ENCODE data around the gene PTPRH.

Gene PTPRH

DNA sequence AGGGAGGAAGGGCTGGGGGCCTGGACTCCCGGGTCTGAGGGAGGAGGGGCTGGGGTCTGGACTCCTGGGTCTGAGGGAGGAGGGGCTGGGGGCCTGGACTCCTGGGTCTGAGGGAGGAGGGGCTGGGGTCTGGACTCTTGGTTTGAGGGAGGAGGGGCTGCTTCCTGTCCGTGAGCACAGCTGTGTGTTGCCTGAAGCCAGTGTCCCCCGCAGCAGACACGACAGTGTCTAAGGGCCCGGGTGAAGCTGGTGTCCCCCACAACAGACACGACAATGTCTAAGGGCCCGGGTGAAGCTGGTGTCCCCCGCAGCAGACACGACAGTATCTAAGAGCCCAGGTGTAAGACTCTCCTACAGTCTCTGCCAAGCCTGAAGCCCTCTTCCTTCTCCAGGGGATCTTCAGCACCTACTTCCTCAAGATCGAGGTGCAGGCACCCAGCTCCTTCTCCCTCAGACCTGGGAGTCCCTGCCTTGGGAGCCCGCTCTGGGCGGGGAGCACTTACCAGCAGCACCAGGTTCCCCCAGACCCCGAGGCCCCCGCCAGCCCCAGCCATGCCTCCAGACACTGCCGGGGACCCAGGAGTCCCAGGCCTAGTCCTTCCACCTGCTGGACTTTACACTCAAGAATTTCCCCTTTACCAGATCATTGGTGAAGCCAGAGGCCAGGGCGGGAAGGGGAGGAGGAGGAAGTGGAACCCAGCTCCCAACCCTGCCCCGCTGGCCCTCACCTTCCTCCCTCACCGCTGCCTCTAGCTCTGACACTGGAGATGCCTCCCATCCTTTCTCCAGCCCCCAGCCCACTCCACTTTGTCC lies at the start of gene PTPRH:
Gene PTPRH, minus strand, starts transcription at position 622 of the 813 bp plus-strand sequence. Its CDS starts 68 bp downstream, at position 554.
- no peak for TF ChIP-seq GATA2 (IDR thresholded peaks at IDR 0.05; ENCODE audit: low read depth, low read length)
- no peak for TF ChIP-seq GATA3 (IDR thresholded peaks at IDR 0.05; ENCODE audit: low read depth, low read length)

DNA sequence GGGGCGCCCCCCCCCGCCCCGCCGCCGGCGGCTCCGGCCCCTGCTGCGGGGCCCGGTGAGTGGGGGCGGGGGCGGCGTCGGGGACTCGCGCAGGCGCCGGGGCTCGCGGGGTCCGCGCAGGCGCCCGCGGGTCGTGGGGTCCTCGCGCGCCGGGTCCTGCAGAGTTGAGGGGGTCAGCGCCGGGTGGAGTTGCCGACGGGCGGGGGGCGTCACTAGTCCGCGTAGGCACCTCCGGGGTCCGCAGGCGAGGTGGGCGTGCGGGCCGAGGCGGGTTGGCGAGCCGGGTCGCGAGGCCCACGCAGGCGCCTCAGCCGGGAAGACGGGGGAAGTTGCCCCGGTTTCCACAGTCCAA lies 49.2 kb upstream of the PTPRH start:
- TF ChIP-seq GATA2 (IDR thresholded peaks at IDR 0.05; ENCODE audit: low read depth, low read length) (no peak), GATA3 (IDR thresholded peaks at IDR 0.05; ENCODE audit: low read depth, low read length) (no peak)

DNA sequence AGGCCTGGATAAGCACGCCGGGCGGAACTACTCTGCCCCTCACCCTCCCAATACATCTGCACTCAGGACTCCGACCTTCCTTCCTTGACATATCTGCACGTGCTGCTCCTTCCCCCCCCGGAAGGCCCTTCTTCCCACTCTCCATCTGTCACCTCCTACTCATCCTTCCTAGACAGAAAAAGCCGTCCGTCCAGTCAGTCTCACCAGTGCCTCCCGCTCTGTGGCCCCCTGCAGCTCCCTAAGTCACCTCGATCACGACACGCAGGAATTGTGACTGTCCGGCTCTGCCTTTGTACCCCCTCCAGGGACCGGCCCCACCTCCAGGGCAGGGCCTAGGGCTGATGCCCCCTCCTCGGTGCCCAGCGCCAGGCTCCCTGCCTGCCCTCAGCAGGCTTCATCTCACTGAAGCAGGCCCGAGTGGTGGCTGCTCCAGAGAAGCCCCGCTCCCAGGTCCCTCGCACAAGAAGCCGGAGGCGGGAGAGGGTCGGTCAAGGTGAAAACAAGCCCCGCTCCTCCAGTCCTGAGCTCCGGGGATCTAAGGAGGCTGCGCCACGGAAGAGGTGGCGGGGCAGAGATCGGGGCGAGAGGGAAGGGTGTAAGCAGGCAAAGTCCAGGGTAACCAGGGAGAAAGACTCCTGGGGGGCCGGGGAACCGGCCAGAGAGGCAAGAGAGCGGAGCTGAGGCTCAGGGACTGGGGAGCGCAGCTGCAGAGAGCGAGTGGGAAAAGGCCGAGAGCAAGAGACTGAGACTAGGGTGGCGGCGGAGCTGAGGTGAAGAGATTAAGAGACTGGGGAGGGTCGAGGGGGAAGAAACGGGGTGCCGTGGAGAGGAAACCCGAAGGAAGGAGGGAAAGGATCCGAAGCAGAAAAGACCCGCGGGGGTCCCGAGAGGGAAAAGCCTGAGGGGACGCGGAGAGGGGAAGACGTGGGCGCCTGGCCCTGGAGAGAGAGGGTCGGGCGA lies 48.4 kb upstream of the PTPRH start:
- TF ChIP-seq GATA3 (IDR thresholded peaks at IDR 0.05; ENCODE audit: low read depth, low read length) (no peak), GATA2 (IDR thresholded peaks at IDR 0.05; ENCODE audit: low read depth, low read length) (no peak)

DNA sequence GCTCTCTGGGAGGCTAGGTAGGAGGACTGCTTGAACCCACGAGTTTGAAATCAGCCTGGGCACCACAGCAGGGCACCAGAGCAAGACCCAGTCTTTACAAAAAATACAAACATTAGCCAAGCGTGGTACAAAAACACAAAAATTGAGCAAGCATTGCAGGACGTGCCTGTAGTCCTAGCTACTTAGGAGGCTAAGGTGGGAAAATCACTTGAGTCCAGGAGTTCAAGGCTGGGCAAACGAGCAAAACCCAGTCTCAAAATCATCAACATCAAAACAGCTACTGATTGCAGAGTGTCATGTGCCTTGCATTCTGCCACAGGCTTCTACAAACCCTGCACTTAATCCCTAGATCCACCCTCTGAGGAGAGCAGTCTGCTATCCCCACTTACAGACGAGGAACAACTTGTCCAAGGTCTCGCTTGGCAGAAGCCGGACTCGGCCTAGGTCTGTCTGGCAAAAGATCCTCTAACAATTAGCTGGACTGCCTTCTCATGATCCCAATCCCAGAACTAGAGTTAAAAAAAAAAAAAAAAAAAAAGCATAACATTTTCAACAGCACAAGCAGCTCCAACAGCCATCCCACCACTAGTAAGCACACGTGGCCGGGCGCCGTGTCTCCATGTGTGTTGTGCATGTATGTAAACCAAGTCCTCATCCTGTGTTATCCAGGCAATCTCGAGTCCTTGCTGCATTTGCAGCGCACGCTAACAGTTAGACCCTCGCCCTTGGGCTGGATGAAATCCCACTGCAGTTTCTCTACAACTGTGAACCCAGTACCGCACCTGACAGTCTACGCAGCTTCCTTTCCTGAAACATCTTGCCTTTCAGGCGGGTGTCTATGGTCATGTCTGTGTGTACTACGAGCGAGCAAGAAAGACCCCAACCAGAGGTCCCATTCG lies 47.5 kb upstream of the PTPRH start:
- TF ChIP-seq GATA2 (IDR thresholded peaks at IDR 0.05; ENCODE audit: low read depth, low read length) (no peak), GATA3 (IDR thresholded peaks at IDR 0.05; ENCODE audit: low read depth, low read length) (no peak)

GRCh38 chr19:55255618-55256423 lies 46.5 kb upstream of the PTPRH start:
- TF ChIP-seq GATA3 (IDR thresholded peaks at IDR 0.05; ENCODE audit: low read depth, low read length): no peak
- TF ChIP-seq GATA2 (IDR thresholded peaks at IDR 0.05; ENCODE audit: low read depth, low read length): no peak

GRCh38 chr19:55254625-55254977 lies 45.3 kb upstream of the PTPRH start:
- TF ChIP-seq GATA3 (IDR thresholded peaks at IDR 0.05; ENCODE audit: low read depth, low read length) (no peak), GATA2 (IDR thresholded peaks at IDR 0.05; ENCODE audit: low read depth, low read length) (no peak)

DNA sequence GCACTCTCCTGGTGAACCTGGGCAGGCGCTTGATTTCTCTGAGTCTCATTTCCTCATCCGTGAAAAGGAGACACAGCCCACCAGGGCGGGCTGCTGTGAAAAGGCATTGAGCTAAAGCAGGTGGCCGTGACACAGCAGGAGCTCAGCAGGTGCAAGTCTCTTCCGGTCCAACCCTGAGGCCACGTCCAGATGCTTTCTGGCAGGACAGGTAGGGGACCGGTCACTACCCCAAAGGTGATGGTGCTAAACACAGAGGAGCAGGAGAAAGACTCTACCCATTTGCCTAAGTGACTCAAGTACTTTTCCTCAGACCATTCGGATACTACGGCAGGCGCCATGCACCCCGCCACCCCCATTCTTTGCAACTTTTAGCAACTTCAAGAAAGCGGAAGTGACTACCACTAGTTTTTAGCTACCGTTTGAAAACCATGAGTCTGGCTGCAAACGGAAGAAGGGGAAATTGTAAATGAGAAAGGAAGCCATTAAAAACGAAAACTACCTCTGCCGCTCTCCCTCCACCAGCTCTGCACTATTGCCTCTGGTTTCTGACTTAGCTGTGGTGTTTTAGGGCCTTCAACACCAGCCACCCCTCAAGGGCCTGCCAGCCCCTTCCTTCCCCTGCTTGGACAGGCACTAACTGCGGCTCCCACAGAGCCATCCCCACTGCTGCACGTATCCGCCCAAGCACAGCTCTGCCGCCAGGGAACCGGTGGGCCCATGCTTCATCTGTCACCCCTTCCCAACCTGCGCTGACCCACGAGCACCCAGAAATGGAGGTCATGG lies 44.7 kb upstream of the PTPRH start:
- TF ChIP-seq GATA2 (IDR thresholded peaks at IDR 0.05; ENCODE audit: low read depth, low read length) (no peak), GATA3 (IDR thresholded peaks at IDR 0.05; ENCODE audit: low read depth, low read length) (no peak)

GRCh38 chr19:55252760-55253663 lies 43.7 kb upstream of the PTPRH start:
- TF ChIP-seq GATA2 (IDR thresholded peaks at IDR 0.05; ENCODE audit: low read depth, low read length) (no peak), GATA3 (IDR thresholded peaks at IDR 0.05; ENCODE audit: low read depth, low read length) (no peak)

DNA sequence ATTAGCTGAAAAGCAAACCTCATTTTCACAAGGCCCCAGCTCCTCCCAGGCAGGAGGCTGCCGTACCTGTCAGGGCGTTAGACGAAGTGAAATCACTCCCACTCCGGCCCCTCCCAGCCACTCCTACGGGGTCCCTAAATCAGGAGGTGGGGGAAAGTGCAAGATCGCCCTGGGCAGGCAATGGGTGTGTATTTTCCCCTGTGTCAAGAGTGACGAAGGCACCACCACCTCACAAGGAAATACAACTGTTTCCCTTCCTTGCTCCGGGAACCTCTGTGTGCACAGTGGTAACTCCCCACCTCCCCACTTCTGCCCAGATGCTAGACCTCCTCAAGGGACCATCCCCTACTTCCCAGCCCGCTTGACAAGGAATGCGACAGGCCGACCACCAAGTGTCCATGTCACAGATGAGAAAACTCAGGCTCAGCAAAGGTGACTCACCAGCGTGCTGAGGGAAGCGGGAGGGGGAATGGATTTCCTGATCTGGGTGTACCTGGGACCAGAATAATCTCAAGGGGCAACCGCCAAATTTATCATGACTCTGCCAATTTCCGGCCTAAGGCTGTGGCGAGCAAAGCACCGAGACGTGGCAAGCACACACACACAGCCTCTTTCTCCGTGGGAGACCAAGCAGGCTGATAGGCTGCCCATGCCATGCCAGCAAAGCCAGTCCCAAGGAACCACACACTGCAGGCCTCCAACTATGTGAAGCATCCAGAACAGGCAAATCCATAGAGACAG lies 42.2 kb upstream of the PTPRH start:
- no peak for TF ChIP-seq GATA2 (IDR thresholded peaks at IDR 0.05; ENCODE audit: low read depth, low read length)
- no peak for TF ChIP-seq GATA3 (IDR thresholded peaks at IDR 0.05; ENCODE audit: low read depth, low read length)

DNA sequence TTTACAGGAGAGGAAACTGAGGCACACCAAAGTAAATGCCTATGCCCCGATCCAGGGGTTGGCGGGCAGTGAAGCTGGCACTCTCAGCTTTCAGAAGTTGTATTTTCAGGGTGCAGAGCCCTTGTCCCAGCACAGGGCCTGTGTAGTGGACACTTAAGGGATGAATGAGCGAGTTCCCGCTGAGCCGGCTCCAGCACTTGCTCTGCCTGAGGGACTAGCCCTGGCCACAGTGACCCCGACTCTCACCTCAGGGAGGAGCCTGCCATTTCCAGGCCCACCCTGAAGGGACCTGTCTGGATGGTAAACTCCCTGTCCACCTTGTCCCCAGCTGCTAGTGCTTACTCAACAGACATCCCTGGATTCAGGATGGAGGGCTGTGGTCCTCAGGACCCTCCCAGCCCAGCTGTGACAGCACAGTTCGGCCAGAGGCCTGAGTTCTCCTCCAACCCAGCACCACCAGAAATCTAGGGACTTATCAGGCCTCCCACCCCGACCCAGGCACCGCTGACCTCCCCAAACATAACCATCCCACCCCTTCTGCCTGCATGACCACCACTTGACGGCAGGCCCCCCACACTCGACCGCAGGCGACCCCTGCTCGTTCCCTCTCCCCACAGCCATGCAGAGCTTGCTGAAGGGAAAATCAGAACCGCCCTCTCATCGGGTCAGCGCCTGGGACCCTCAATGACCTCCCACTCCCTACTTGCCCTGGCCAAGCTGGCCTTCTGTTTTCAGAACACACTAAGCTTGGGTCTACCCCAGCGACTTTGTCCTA lies 41.1 kb upstream of the PTPRH start:
- no peak for TF ChIP-seq GATA2 (IDR thresholded peaks at IDR 0.05; ENCODE audit: low read depth, low read length)
- TF ChIP-seq GATA3 (IDR thresholded peaks at IDR 0.05; ENCODE audit: low read depth, low read length): no peak

Measured in SH-SY5Y (cell line).